Measurements from ENCODE around the gene INO80C. TPM values are rescaled to one million over a fixed set of nuclear protein-coding genes. Genes with fewer than 3 reads are reported as not detected.

The INO80C gene
- total RNA-seq, 1 donor: 4.8 TPM

GRCh38 chr18:35426786-35427185 lies 71.0 kb downstream of the INO80C start:
- no peak for TF ChIP-seq CTCF (IDR thresholded peaks at IDR 0.05; ENCODE audit: insufficient read depth, low read length)

GRCh38 chr18:35424356-35424755 lies 73.4 kb downstream of the INO80C start:
- H3K4me3 ChIP-seq (ENCODE audit: low read depth, low read length): no peak overlapping the region
- DNase-seq (ENCODE audit: low read depth): no peak

More at GRCh38 chr18:35426786-35427185, 71.0 kb downstream of the INO80C start:
- H3K4me3 ChIP-seq (ENCODE audit: low read depth, low read length): no peak overlapping the region
- no peak for DNase-seq (ENCODE audit: low read depth)

GRCh38 chr18:35422237-35422636 lies 75.5 kb downstream of the INO80C start:
- TF ChIP-seq CTCF (IDR thresholded peaks at IDR 0.05; ENCODE audit: insufficient read depth, low read length): no peak
- DNase-seq (ENCODE audit: low read depth): no peak
- H3K4me3 ChIP-seq (ENCODE audit: low read depth, low read length): no peak overlapping the region

More at GRCh38 chr18:35424356-35424755, 73.4 kb downstream of the INO80C start:
- TF ChIP-seq CTCF (IDR thresholded peaks at IDR 0.05; ENCODE audit: insufficient read depth, low read length): no peak

- no peak for TF ChIP-seq CTCF (IDR thresholded peaks at IDR 0.05; ENCODE audit: insufficient read depth, low read length)
- DNase-seq (ENCODE audit: low read depth): no peak
- no peak overlapping the region for H3K4me3 ChIP-seq (ENCODE audit: low read depth, low read length)
Observed at GRCh38 chr18:35418610-35419009, 79.2 kb downstream of the INO80C start.

Small RNA genes within 50 kb of the gene (small RNA-seq; reads per million reads assigned to genes)
- gene AC007998.5: not detected

Other genes with a start within 250 kb of the INO80C start
- 18.6 and 22.6 TPM in 2 replicates for gene ZSCAN30, start 207.7 kb downstream of the INO80C start, total RNA-seq (ENCODE audit: low replicate concordance)
- gene ZNF24, start 153.5 kb downstream of the INO80C start, total RNA-seq (ENCODE audit: low replicate concordance): 16.5 and 29.4 TPM in 2 replicates
- gene ZNF396, start 120.6 kb downstream of the INO80C start, total RNA-seq (ENCODE audit: low replicate concordance): 2.0 and 2.4 TPM in 2 replicates
- 46.9 and 49.0 TPM in 2 replicates for gene GALNT1, start 83.8 kb upstream of the INO80C start, total RNA-seq (ENCODE audit: low replicate concordance)